Amygdala (tissue), 56 donors: ENCODE data around the gene CTXN1.
"Not testable (repeated sequence)": the region's sequence is repeated elsewhere in the genome, so short reads cannot be mapped to it uniquely, and the experiment has no call there.

Experiments used
- DNase-seq, 56 donors: peaks; one replicate each; lab custom pipeline; 2025; lab: John Stamatoyannopoulos, UW

The CTXN1 gene

DNA sequence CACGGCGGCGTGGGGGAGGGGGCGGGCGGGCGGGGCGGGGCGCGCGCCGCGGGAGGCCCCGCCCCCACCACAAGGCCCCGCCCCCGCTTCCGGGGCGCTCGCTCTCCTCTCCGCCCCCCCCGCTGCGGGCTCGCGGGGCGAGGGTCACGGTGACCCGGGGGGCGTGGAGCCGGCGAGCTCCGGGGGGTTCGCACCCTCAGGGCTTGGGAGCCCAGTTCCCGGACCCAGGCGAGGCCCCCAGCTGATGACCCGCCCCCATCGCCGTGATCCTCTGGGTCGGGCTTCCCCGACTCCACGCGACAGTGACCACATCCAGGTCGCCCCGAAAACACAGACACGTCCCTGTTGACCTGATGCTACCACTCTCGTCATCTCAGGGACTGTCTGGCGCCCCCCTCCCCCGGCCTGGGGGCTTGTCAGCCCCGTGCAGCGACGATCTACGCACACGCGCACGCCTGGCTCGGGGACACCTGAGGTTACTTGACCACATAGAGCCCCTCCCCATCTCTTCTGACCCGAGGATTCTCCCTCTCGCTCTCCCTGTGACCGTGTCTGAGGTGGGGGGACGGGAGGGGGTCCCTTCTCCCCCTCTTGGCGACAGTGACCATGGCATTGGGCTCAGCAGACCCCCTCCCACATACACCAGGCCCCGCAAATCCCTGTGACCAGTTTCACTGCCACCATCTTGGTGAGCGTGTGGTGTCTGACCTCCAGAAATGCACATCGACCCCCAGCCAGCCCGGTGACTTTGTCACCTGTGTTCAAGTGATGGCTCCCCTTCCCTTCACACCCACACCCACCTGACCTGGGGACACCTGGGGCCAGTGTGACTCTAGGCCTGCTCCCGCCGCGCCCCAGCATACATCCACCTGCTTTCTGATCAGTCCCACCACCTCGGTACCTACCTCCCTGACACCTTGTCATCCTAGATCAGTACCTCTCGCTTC lies 21.6 kb downstream of the CTXN1 start:
- peak in 5 of 56 donors; percentile 47 to 67 (median 49) for DNase-seq

DNA sequence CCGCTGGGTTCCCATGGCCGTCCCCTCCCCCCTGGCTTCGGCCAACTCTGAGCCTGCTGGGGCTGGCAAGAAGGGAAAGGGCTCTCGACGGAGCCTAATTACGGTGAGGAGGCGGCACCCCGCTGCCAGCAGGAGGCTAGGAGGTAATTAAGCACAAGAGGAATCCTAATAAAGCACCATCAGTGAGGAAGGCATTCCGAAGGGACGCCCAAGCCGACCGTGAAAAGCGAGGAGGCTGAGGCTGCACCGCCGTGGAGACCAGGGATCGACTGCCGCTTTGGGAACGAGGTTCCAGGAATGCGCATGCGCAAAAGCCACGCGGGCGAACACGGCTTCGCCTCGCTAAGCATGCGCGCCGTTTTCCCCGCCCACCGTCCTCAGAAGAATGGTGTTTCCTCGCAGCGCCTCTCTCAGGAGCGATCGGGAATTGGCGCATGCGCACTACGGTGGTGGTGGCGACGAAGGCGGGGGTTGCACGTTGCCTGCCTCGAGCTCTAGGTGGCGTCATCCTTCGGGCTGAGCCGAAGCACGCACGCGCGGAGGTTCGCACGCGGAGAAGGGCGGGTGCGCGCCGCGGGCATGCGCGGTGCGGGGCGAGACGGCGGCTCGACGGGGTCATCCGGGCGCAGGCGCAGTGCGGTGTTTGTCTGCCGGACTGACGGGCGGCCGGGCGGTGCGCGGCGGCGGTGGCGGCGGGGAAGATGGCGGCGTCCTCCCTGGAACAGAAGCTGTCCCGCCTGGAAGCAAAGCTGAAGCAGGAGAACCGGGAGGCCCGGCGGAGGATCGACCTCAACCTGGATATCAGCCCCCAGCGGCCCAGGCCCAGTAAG lies 22.5 kb downstream of the CTXN1 start, which contains the start of gene MAP2K7:
Gene MAP2K7 (plus strand): TSS at position 634 of the 830 bp plus-strand sequence. CDS start 68 bp downstream, at position 702.
- DNase-seq, result peak; percentile 87 to 100 (median 99)

DNA sequence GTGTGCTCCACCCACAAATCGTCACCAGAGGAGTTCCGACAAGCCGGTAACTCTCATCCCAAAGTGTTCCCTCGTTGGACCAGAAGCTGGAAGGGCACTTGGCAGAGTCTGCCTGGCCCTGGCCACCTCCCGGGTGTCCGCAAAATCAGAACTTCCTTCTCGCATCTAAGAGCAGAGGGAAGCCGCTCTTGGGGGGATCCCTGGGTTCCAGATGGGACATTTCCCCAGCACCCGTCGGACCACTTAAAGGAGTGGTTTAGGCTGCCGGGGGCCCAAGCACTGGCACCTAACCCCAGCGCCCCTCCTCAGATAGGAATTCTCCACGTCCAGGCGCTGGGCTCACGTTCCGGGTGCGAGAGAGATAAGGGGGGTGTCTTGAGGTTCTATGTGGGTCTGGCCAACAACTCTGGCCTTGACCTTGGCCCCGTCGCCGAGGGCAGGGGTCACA lies 23.1 kb downstream of the CTXN1 start:
- DNase-seq, result peak in 2 of 56 donors; percentile 45 to 59

DNA sequence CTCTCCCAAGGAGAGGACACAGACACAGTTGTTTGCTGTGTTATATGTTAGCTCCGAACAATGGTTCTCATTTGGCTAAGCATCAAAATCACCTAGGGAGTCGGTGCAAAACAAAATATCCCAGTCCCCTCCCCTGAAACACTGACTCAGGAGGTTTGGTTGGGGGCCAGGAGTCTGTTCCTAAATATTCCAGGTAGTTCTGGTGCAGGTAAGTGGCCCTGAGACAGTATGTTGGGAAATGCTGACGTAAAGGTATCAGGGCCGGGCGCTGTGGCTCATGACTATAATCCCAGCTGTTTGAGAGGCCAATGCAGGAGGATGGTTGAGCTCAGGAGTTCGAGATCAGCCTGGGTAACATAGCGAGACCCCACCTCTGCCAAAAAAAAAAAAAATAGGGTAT lies 24.6 kb downstream of the CTXN1 start:
- no peak for DNase-seq

DNA sequence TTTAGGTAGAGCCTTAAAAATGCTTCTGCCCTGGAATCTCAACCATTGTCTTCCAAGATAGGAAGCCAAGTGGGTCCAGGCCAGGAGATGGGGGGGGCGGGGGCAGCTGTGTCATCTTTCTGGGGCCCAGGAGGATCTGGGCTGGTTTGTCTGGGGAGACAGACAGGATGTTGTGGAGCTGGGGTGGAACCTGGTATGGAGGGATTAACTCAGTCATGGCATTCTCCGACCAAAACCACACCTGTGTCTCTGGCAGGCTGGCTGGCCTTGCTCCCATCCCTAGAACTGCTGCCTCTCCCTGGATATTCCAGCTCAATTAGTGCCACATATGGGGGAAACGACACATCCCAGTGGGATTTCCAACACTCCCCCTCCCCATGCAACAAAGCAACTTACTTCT lies 25.0 kb downstream of the CTXN1 start:
- DNase-seq, result no peak

DNA sequence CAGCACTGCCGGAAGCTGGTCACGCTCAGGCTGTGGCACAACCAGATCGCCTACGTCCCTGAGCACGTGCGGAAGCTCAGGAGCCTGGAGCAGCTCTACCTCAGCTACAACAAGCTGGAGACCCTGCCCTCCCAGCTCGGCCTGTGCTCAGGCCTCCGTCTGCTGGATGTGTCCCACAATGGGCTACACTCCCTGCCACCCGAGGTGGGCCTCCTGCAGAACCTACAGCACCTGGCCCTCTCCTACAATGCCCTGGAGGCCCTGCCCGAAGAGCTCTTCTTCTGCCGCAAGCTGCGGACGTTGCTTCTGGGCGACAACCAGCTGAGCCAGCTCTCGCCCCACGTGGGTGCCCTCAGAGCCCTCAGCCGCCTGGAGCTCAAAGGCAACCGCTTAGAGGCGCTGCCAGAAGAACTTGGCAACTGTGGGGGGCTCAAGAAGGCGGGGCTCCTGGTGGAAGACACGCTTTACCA lies 25.5 kb downstream of the CTXN1 start:
- no peak for DNase-seq

DNA sequence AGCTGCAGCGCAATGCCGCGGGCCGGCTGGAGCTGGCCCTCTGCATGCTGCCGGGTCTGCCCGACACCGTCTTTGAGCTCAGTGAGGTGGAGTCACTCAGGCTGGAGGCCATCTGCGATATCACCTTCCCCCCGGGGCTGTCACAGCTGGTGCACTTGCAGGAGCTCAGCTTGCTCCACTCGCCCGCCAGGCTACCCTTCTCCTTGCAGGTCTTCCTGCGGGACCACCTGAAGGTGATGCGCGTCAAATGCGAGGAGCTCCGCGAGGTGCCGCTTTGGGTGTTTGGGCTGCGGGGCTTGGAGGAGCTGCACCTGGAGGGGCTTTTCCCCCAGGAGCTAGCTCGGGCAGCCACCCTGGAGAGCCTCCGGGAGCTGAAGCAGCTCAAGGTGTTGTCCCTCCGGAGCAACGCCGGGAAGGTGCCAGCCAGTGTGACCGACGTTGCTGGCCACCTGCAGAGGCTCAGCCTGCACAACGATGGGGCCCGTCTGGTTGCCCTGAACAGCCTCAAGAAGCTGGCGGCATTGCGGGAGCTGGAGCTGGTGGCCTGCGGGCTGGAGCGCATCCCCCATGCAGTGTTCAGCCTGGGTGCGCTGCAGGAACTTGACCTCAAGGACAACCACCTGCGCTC lies 26.1 kb downstream of the CTXN1 start:
- no peak for DNase-seq

DNA sequence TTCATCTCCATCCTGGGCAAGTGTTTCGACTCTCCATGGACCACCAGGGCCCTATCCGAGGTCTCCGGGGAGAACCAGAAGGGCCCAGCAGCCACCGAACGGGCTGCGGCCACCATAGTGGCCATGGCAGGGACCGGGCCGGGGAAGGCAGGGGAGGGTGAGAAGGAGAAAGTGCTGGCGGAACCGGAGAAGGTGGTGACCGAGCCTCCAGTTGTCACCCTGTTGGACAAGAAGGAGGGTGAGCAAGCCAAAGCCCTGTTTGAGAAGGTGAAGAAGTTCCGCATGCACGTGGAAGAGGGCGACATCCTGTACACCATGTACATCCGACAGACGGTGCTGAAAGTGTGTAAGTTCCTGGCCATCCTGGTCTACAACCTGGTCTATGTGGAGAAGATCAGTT lies 27.0 kb downstream of the CTXN1 start:
- no peak for DNase-seq

DNA sequence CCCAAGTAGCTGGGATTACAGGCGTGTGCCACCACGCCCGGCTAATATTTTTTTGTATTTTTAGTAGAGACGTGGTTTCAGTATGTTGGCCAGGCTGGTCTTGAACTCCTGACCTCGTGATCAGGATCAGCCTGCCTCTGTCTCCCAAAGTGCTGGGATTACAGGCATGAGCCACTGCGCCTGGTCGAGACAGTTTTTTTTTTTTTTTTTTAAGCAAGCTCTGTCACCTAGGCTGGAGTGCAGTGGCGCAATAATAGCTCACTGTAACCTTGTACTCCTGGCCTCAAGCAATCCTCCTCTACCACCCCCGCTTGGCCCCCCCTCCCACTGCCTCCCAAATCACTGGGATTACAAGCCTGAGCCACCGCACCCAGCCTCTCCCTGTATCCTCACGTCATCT lies 28.6 kb downstream of the CTXN1 start:
- DNase-seq, result no peak

DNA sequence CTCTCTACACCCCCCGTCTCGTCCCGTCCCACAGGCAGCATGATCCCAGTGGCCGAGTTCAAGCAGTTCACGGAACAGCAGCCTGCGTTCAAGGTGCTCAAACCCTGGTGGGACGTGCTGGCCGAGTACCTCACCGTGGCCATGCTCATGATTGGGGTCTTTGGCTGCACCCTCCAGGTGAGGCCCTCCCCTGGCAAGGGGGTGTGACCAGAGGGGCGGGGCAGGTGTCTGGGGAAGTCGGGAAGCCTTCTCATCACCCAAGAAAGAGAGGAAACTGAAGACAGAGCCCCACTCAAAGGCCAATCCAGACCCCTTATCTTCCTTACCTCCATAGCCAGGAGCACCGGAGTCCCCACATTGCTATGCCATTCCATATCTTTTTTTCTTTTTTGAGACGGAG lies 30.4 kb downstream of the CTXN1 start:
- DNase-seq, result no peak

DNA sequence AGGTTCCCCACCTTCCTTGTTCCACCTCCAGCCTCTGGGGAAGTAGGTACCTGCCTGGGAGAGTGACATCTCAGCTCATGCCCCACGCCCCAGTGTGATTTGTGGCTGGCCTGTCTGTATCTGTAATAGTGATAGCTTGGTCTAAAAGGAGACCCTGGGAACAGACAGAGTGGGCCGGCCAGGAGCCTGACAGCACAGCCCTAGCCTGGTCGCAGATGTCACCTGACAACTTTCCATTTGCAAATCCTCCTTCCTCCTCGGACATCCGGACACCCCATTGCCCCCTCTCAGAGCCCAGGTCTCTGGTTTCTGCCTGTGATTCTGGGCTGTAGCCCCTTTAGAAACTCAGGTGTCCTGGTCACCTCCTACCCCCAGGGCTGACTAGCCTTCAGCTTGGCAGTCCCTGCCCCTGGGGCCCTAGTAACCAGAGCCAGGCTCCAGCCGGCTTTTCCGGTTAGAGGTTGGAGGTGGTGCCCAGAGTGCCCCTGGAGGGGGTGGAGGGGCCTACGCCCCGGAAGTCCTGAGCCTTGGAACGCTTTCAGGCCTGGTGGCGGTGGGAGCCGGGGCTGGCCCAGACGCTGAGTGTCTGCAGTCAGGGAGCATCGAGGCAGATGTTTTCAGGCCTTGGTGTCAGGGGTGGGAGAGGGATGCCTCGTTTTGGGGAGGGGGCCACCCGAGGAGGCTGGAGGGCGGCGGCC lies 31.2 kb downstream of the CTXN1 start:
- DNase-seq, result no peak

DNA sequence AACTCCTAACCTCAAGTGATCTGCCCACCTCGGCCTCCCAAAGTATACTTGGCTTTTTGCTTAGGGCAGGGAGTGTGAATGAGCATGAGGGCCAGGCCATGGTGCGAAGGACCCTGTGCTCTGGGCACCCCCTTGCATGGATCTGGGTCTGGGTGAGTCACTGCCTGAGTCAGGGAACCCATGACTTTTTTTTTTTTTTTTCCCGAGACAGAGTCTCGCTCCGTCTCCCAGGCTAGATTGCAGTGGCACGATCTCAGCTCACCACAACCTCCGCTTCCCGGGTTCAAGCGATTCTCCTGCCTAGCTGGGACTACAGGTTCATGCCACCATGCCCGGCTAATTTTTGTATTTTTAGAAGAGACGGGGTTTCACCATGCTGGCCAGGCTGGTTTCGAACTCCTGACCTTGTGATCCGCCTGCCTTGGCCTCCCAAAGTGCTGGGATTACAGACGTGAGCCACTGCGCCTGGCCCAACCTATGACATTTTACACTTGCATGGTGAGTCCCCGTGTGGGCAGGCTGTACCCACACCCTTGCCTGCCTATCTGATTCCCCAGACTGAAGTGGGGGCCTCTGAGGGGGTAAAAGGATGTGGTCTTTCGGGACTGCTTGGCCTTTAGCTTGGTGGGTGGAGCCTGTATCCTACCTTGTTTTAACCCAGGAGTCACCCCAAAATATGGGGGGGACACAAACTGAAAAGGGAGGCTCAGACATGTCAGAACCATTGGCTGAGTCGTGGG lies 32.4 kb downstream of the CTXN1 start:
- not testable (repeated sequence) for DNase-seq

DNA sequence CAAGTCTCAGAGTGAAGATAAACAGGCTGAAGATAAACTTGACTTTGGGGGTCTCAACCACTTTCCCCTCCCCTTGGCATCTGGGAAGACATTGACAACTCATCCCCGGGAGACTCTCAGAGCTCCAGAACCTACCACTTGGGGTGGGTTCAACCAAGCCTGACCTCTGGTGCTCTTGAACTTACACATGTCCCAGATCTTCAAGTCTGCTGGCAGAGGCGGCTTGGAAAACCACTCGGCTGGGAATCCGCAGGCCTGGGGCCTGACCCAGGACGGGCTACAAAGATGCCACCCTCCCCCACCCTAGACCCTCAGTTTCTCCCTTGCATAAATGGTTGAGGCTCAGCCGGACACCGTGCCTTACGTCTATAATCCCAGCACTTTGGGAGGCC lies 37.1 kb downstream of the CTXN1 start:
- no peak for DNase-seq

DNA sequence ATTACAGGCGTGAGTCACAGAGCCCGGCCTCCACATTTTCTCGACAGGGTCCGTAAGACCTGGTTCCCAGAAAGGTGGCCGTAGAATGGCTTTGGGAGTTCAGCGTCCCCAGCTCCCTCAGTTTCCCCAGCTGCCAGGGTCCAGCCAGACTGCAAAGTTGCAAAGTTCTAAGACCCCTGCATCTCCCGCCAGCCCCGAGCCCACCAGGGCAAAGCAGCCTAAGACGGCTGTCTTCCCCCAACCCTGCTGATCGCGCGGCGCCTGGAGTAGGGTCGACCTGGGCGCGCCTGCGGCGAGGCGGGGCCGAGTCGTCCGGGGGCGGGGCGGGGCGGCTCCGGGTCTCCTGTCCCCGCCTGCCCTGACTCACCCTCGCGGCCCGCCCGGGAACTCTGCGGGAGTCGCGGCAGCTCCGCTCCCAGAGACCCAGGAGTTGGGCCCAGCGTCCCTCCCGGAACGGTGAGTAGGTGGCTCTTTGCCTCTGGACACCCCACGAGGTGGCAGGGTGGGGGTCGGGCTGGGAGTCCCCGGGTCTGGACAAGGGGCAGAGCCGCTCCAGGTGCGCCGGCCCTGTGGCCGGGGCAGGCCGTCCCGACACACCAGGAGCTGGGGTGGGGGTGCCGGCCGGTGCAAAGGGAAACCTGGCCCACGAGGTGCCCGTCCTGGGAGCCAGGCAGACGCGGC lies 37.6 kb downstream of the CTXN1 start, which contains the start of gene LRRC8E:
Gene LRRC8E (plus strand): TSS at position 366 of the 681 bp plus-strand sequence. CDS start 7,094 bp downstream, outside the sequence.
- DNase-seq, result no peak

DNA sequence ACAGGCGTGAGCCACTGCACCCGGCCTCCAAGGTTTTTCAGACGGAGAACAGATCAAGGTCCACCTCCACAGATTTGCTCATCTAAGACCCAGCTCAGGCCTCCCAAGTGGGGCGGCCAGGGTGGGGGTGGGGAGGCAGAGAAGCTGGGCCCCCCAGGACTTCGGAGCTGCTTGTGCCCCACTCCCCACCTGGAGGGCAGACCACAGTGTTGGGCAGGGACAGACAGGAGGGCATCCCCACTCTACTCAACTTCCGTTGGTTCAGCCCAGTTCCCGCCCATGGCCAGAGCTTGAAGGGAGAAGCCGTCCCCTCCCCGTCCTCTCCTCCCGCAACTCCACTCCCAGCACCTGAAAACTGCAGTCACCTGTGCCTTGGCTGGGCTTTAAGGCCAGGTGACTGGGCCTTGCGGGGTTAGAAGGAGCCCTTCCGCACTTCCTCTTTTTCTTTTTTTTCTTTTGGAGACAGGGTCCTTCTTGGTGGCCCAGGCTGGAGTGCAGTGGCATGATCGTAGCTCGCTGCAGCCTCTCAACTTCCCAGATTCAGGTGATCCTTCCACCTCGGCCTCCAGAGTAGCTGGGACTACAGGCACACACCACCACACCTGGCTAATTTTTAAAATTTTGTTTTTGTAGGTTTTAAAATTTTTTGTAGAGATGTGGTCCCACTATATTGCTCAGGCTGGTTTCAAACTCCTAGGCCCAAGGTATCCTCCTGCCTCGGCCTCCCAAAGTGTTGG lies 38.4 kb downstream of the CTXN1 start:
- DNase-seq, result no peak

DNA sequence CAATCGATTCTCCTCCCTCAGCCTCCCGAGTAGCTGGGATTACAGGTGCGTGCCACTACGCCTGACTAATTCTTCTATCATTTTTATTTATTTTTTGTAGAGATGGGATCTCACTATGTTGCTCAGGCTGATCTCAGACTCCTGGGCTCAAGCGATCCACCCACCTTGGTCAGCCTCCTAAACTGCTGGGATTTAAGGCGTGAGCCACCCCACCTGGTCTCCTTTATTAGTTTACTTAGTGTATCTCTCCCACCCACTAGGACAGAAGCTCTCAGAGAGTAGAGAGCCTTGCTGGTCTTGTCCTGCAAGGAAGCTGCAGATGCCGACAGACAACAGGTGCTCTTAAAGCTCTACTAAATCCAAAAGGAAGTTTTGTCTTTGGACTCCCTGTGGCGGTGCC lies 40.1 kb downstream of the CTXN1 start:
- no peak for DNase-seq

DNA sequence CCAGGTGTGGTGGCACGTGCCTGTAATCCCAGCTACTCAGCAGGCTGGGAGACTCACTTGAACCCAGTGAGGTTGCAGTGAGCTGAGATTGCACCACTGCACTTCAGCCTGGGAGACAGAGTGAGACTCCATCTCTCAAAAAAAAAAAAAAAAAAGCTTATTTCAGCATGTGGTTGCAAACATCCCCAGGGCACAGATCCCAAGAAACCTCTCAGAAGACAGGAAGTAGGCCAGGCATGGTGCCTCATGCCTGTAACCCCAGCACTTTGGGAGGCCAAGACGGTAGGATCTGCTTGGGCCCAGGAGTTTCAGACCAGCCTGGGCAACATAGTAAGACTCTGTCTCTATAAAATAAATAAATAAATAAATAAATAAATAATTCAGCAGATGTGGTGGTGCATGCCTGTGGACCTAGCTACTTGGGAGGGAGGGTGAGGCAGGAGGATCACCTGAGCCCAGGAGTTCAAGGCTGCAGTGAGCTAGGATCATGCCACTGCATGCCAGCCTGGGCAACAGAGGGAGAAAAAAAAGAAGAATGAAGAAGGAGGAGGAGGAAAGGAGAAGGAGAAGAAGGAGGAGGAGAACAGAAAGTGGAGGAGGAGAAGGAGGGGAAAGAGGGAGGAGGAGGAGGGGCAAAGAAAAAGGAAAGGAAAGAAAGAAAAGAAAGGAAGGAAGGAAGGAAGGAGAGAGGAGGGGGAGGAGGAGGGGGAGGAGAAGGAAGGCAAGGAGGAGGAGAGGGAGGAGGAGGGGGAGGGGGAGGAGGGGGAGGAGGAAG lies 42.0 kb downstream of the CTXN1 start:
- no peak for DNase-seq
